K562 (cell line): ENCODE measurements around the gene GCK. TPM values are rescaled to one million over a fixed set of nuclear protein-coding genes. Genes with fewer than 3 reads are reported as not detected.

Experiments used
- ATAC-seq: fragments of 200-7000 bp; cut with Tn5 transposase; 3 replicates; pipeline ENCODE4 v1.9.1; 2020; ENCODE audit warnings: moderate library complexity
- BruUV-seq: library from RNA; stranded (reverse); fragments of 400-500 nt; replicated peaks from 2 replicates; lab custom pipeline; 2021; lab: Mats Ljungman, UMichigan
- CTCF ChIA-PET: fragments of 300-600 bp; formaldehyde crosslinking; extraction: SDS; loops from one replicate; lab custom pipeline; 2021; ENCODE audit warnings: low intra/inter-chr PET ratio; lab: Yijun Ruan, JAX
- POLR2A ChIA-PET: fragments of 300-600, 350-650 bp; sonication (Branson Sonifier 250); formaldehyde crosslinking; extraction: SDS; loops from one replicate; lab custom pipeline; 2021; ENCODE audit warnings: antibody characterized with exemption, inconsistent platforms; lab: Yijun Ruan, JAX
- DNase-seq, 4 experiments: peaks; one replicate each; pipeline versions ENCODE4 v3.0.0 to v3.0.0-alpha.2; 2011 to 2018; ENCODE audit warnings: low spot score in 3 of 4, mixed read lengths in 3 of 4; ENCODE audit errors: extremely low read depth in 1 of 4
- FAIRE-seq: peaks from 2 replicates; lab custom pipeline; 2011; peaks lifted over from hg19 to GRCh38; lab: Jason Lieb, UNC
- H2AFZ ChIP-seq: 2 replicates; pipeline ENCODE4 v1.6.0; 2011; ENCODE audit warnings: low read depth, low read length, control low read depth, inconsistent platforms
- H3K27ac ChIP-seq: fragments of 200-600 bp; 3 replicates; pipeline ENCODE4 v1.8.0; 2011; ENCODE audit warnings: low read depth, mild to moderate bottlenecking, control low read depth, inconsistent platforms, low read length, moderate library complexity, mixed read lengths; ENCODE audit errors: extremely low read depth
- H3K27me3 ChIP-seq, 2 experiments: fragments of 300-600 bp in 1 of 2; 2 replicates in 1 of 2; 3 replicates in 1 of 2; pipeline versions ENCODE4 v1.6.0 to v1.8.0; 2011; ENCODE audit warnings: inconsistent platforms in 2 of 2, low read length in 2 of 2, mild to moderate bottlenecking in 1 of 2, mixed read lengths in 1 of 2, moderate library complexity in 1 of 2; ENCODE audit not compliant: control insufficient read depth in 2 of 2, insufficient read depth in 2 of 2
- H3K36me3 ChIP-seq: fragments of 300-600 bp; 3 replicates; pipeline ENCODE4 v1.8.0; 2011; ENCODE audit warnings: mild to moderate bottlenecking, low read length, inconsistent platforms; ENCODE audit not compliant: control insufficient read depth, insufficient read depth
- H3K4me1 ChIP-seq, 2 experiments: fragments of 200-600 bp in 1 of 2; replicated peaks in 1 of 2; 2 replicates in 1 of 2; 3 replicates in 1 of 2; pipeline versions ENCODE4 v1.5.1 to v1.8.0; 2011; ENCODE audit warnings: inconsistent platforms in 2 of 2, low read length in 2 of 2, mild to moderate bottlenecking in 1 of 2, mixed read lengths in 1 of 2, moderate library complexity in 1 of 2; ENCODE audit not compliant: control insufficient read depth in 2 of 2, insufficient read depth in 2 of 2
- H3K4me2 ChIP-seq: 2 replicates; pipeline ENCODE4 v1.6.1; 2011; ENCODE audit warnings: low read length, control low read depth, inconsistent platforms, mixed read lengths; ENCODE audit not compliant: insufficient read depth
- H3K4me3 ChIP-seq: fragments of 200-600 bp; sonication (generic), shearing (Covaris generic); 2 replicates; pipeline ENCODE4 v1.5.1; 2016; ENCODE audit warnings: control low read depth, inconsistent platforms
- H3K79me2 ChIP-seq: fragments of 200-600 bp; 3 replicates; pipeline ENCODE4 v1.8.0; 2011; ENCODE audit warnings: low read length, inconsistent platforms; ENCODE audit not compliant: control insufficient read depth, insufficient read depth
- H3K9ac ChIP-seq, 2 experiments: 2 replicates each; pipeline versions ENCODE4 v1.6.0 to v1.6.1; 2011; ENCODE audit warnings: low read depth in 2 of 2, low read length in 2 of 2, control low read depth in 1 of 2, inconsistent platforms in 1 of 2, mild to moderate bottlenecking in 1 of 2, mixed read lengths in 1 of 2; ENCODE audit not compliant: insufficient read depth in 1 of 2
- H3K9me1 ChIP-seq: one replicate; pipeline ENCODE4 v1.6.0; 2011; ENCODE audit warnings: inconsistent platforms, mild to moderate bottlenecking, low read length, moderate library complexity; ENCODE audit not compliant: control insufficient read depth, insufficient read depth
- H3K9me3 ChIP-seq: replicated peaks from 2 replicates; pipeline ENCODE4 v1.5.1; 2011; ENCODE audit warnings: low read depth, low read length, inconsistent platforms; ENCODE audit not compliant: control insufficient read depth, insufficient read depth
- H4K20me1 ChIP-seq: replicated peaks from 2 replicates; pipeline ENCODE4 v1.6.1; 2011; ENCODE audit warnings: low read length, inconsistent platforms, mixed read lengths; ENCODE audit not compliant: control insufficient read depth, insufficient read depth
- ARID1B ChIP-seq: fragments of 450-650 bp; IDR thresholded peaks from 2 replicates; pipeline ENCODE4 v1.6.1; 2016; ENCODE audit warnings: antibody characterized with exemption, mild to moderate bottlenecking, inconsistent platforms
- ARNT ChIP-seq, 2 experiments: fragments of 450-650 bp; IDR thresholded peaks; 2 replicates each; pipeline ENCODE4 v1.6.1; 2016; ENCODE audit warnings: mild to moderate bottlenecking in 1 of 2
- HMG20B ChIP-seq: fragments of 250-450 bp; sonication (Bioruptor Pico); IDR thresholded peaks from 2 replicates; pipeline ENCODE4 v1.5.0; 2021; ENCODE audit warnings: mild to moderate bottlenecking
- MECOM ChIP-seq: fragments of 250-450 bp; sonication (Bioruptor Pico); IDR thresholded peaks from 2 replicates; pipeline ENCODE4 v1.8.0; 2022; ENCODE audit warnings: inconsistent platforms
- MEF2A ChIP-seq: IDR thresholded peaks from 2 replicates; pipeline ENCODE4 v1.6.1; 2011; ENCODE audit warnings: low read depth, mild to moderate bottlenecking, low read length, moderate library complexity; ENCODE audit not compliant: control insufficient read depth
- MTF1 ChIP-seq: fragments of 250-450 bp; sonication (Bioruptor Pico); IDR thresholded peaks from 2 replicates; pipeline ENCODE4 v1.9.0; 2021; ENCODE audit warnings: moderate library complexity, mild to moderate bottlenecking, inconsistent platforms, borderline replicate concordance
- TFE3 ChIP-seq: fragments of 450-650 bp; formaldehyde crosslinking; IDR thresholded peaks from 2 replicates; pipeline ENCODE4 v1.4.0; 2020; ENCODE audit warnings: mild to moderate bottlenecking, mixed read lengths
- TSC22D4 ChIP-seq: fragments of 450-650 bp; IDR thresholded peaks from 2 replicates; pipeline ENCODE4 v1.6.1; 2016; ENCODE audit warnings: missing genetic modification characterization, missing biosample characterization, control low read depth
- ZBTB34 ChIP-seq: fragments of 250-450 bp; sonication (Bioruptor Pico); IDR thresholded peaks from 2 replicates; pipeline ENCODE4 v1.8.0; 2021; ENCODE audit warnings: mild to moderate bottlenecking, moderate library complexity
- ZFP36 ChIP-seq: fragments of 150-350 bp; IDR thresholded peaks from 2 replicates; pipeline ENCODE4 v1.6.1; 2018; ENCODE audit warnings: low read length, low read depth; ENCODE audit not compliant: partially characterized antibody
- ZNF282 ChIP-seq: sonication (generic); formaldehyde crosslinking; IDR thresholded peaks from 2 replicates; pipeline ENCODE4 v1.8.1; 2023; ENCODE audit warnings: missing genetic modification reagents
- ZNF311 ChIP-seq: fragments of 250-450 bp; sonication (Bioruptor Pico); IDR thresholded peaks from 2 replicates; pipeline ENCODE4 v1.4.0; 2020; ENCODE audit warnings: mild to moderate bottlenecking, moderate library complexity
- WGBS: fragments of 100-300 bp; shearing (Covaris generic); methylation state at CpG from one replicate; pipeline ENCODE4 v1.1.6; 2016; ENCODE audit warnings: low coverage, mixed read lengths; ENCODE audit not compliant: insufficient coverage; ENCODE audit errors: missing lambda C conversion rate; 5-methylcytosine and 5-hydroxymethylcytosine counted together
- in situ Hi-C: fragments of 300-500 bp; cut with MboI; formaldehyde crosslinking; loops from 4 replicates; pipeline ENCODE4 v1.15.0; 2018; ENCODE audit warnings: inconsistent platforms, mixed read lengths
- intact Hi-C: fragments of 100-400 bp; cut with micrococcal nuclease; formaldehyde crosslinking; loops from 2 replicates; pipeline ENCODE4 v1.14.2; 2022
- polyA plus RNA-seq, 8 experiments: library from polyadenylated mRNA; depleted of rRNA in 4 of 8; stranded (reverse) in 5 of 8; unstranded in 3 of 8; fragments of >200 nt; fragmentation: Nextera tagmentation in 2 of 8; fragmentation: Illumina TruSeq in 1 of 8; extraction: Ambion mirVana in 2 of 8; extraction: Trizol in 1 of 8; gene quantifications; 2 replicates each; pipeline versions ENCODE4 v1.2.1 to v1.2.3, GENCODE V29; 2011 to 2014; ENCODE audit warnings: inconsistent platforms in 1 of 8, missing spikeins in 1 of 8
- total RNA-seq, 7 experiments: library from RNA; depleted of rRNA in 6 of 7; stranded (reverse); fragments of >200 nt in 6 of 7; fragmentation: Illumina TruSeq in 2 of 7; extraction: Trizol in 2 of 7; gene quantifications; 2 replicates each; pipeline versions ENCODE4 v1.2.1 to v1.2.3, GENCODE V29; 2011 to 2021; ENCODE audit warnings: low replicate concordance in 1 of 7

The GCK gene
- total and polyA plus RNA-seq, 9 of the 15 experiments (the other 6 are each of a cell fraction or from before 2014, with no cell fraction given) = 0.11 to 0.55 (median 0.16) TPM; not detected in 3

- no peak for FAIRE-seq
- Histone ChIP-seq H3K27me3 (peaks cover 0 to 5% of the 10 kb centered on the region in 2 experiments; a peak in 1 of 5 replicates), H4K20me1 (no peaks in the 10 kb centered on the region), H3K79me2 (no peaks in the 10 kb centered on the region), H3K9me1 (no peaks in the 10 kb centered on the region), H3K4me1 (peaks cover 0 to 8% of the 10 kb centered on the region in 2 experiments; a peak in 1 of 5 replicates), H3K9ac (no peak overlapping the region), H3K4me2 (no peak overlapping the region), H3K36me3 (no peaks in the 10 kb centered on the region), H3K9me3 (no peaks in the 10 kb centered on the region), H3K4me3 (no peak overlapping the region), H2AFZ (no peak overlapping the region), H3K27ac (no peak overlapping the region)
- BruUV-seq = no TSS peak
- DNase-seq = no peak
- CTCF ChIA-PET = no interaction called here
- intact Hi-C loops (no loop called here), in situ Hi-C loops (no loop called here)
- ATAC-seq = no peak
- WGBS = 5% methylated on average over 2 of the region's 2 CpGs
- POLR2A ChIA-PET = no interaction called here
- TF ChIP-seq ZNF311 (CRISPR knock-in tag) (no peak), MEF2A (no peak), ZBTB34 (CRISPR knock-in tag) (no peak), ARID1B (no peak), MECOM (CRISPR knock-in tag) (no peak), ZNF282 (CRISPR knock-in tag) (no peak), ZFP36 (no peak), HMG20B (CRISPR knock-in tag) (no peak), MTF1 (CRISPR knock-in tag) (no peak), TFE3 (CRISPR knock-in tag) (no peak), ARNT (IDR thresholded peaks at IDR 0.05) (no peak), TSC22D4 (tag) (no peak)
Measured at GRCh38 chr7:44094365-44094764, 94.9 kb downstream of the GCK start.
